Erythroblast (primary cell): Measurements from ENCODE around the gene MVB12A.

Experiments used
- DNase-seq, 2 experiments: peaks; one replicate each; lab custom pipeline; 2025; lab: John Stamatoyannopoulos, UW
- GATA1 ChIP-seq: IDR thresholded peaks from 2 replicates; pipeline ENCODE4 v1.6.1; 2011; ENCODE audit warnings: low read depth, mild to moderate bottlenecking, control low read depth, low read length, moderate library complexity
- POLR2A ChIP-seq: IDR thresholded peaks from 2 replicates; pipeline ENCODE4 v1.6.1; 2011; ENCODE audit warnings: mild to moderate bottlenecking, low read length

MVB12A gene

GRCh38 chr19:17393914-17394313, 25.9 kb upstream of the MVB12A start, which contains the start of gene CCDC194:
CCDC194 (minus strand) TSS chr19:17394196; CDS start chr19:17394158, 38 bp downstream.
- TF ChIP-seq POLR2A, result no peak
- TF ChIP-seq GATA1, result no peak
- no peak for DNase-seq

- TF ChIP-seq POLR2A, result no peak
- no peak for TF ChIP-seq GATA1
- peak; percentile 70 to 81 for DNase-seq
Observed at GRCh38 chr19:17394891-17395415, 24.9 kb upstream of the MVB12A start.

- TF ChIP-seq POLR2A, result no peak
- TF ChIP-seq GATA1, result no peak
- DNase-seq, result peak in 1 of 2 experiments; percentile 37
Observed at GRCh38 chr19:17398902-17399527, 20.8 kb upstream of the MVB12A start.

- DNase-seq, result no peak
- TF ChIP-seq GATA1 (no peak), POLR2A (no peak)
Observed at GRCh38 chr19:17401628-17402027, 18.2 kb upstream of the MVB12A start.

GRCh38 chr19:17402982-17403855, 16.6 kb upstream of the MVB12A start:
- TF ChIP-seq GATA1 (no peak), POLR2A (no peak)
- peak; percentile 73 to 86 for DNase-seq

GRCh38 chr19:17404015-17404414, 15.8 kb upstream of the MVB12A start:
- DNase-seq, result no peak
- no peak for TF ChIP-seq POLR2A
- TF ChIP-seq GATA1, result no peak

GRCh38 chr19:17404621-17405249, 15.1 kb upstream of the MVB12A start:
- TF ChIP-seq POLR2A (no peak), GATA1 (no peak)
- DNase-seq, result no peak

GRCh38 chr19:17405250-17406045, 14.4 kb upstream of the MVB12A start, which contains the start of gene BST2:
BST2 (minus strand) TSS chr19:17405630; CDS start chr19:17405575, 55 bp downstream.
- peak; percentile 91 to 92 for DNase-seq
- TF ChIP-seq GATA1 (no peak), POLR2A (peak; percentile 83)

GRCh38 chr19:17406046-17406886, 13.6 kb upstream of the MVB12A start:
- no peak for TF ChIP-seq POLR2A
- no peak for TF ChIP-seq GATA1
- DNase-seq, result peak in 1 of 2 experiments; percentile 53

- no peak for TF ChIP-seq GATA1
- TF ChIP-seq POLR2A, result no peak
- peak in 1 of 2 experiments; percentile 49 for DNase-seq
Observed at GRCh38 chr19:17406887-17407196, 13.0 kb upstream of the MVB12A start.

- no peak for TF ChIP-seq POLR2A
- no peak for TF ChIP-seq GATA1
- DNase-seq, result no peak
Observed at GRCh38 chr19:17409990-17410389, 9.9 kb upstream of the MVB12A start.

- no peak for DNase-seq
- no peak for TF ChIP-seq POLR2A
- no peak for TF ChIP-seq GATA1
Observed at GRCh38 chr19:17411801-17412200, 8.0 kb upstream of the MVB12A start.
